Measurements from ENCODE around the gene VPS45.

DNA sequence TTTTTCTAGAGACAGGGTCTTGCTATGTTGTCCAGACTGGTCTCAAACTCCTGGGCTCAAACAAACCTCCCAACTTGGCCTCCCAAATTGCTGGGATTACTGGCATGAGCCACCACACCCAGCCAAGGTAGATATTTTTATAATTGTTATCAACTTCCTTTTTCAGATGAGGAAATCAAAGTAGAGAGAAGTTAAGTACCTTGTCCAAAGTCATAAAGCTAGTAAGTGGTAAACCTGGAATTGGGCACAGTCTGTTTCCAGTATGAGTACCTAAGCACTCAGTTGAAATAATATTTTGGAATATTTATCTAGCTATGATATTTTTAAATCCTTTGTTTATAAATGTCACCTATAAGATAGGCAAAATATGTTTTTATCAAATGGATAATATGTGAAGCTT is 59.9 kb downstream of the VPS45 start:
- TF ChIP-seq, protein P1, sequence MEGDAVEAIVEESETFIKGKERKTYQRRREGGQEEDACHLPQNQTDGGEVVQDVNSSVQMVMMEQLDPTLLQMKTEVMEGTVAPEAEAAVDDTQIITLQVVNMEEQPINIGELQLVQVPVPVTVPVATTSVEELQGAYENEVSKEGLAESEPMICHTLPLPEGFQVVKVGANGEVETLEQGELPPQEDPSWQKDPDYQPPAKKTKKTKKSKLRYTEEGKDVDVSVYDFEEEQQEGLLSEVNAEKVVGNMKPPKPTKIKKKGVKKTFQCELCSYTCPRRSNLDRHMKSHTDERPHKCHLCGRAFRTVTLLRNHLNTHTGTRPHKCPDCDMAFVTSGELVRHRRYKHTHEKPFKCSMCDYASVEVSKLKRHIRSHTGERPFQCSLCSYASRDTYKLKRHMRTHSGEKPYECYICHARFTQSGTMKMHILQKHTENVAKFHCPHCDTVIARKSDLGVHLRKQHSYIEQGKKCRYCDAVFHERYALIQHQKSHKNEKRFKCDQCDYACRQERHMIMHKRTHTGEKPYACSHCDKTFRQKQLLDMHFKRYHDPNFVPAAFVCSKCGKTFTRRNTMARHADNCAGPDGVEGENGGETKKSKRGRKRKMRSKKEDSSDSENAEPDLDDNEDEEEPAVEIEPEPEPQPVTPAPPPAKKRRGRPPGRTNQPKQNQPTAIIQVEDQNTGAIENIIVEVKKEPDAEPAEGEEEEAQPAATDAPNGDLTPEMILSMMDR (conservative IDR thresholded peaks at IDR 0.05; ENCODE audit: low read depth, low read length) = no peak
- TF ChIP-seq MAFK (IDR thresholded peaks at IDR 0.05; ENCODE audit: low read depth, low read length) (no peak), SMC3 (IDR thresholded peaks at IDR 0.05; ENCODE audit: low read depth, low read length) (no peak), POLR2A (IDR thresholded peaks at IDR 0.05; ENCODE audit: low read depth, low read length) (no peak)
